Heart left ventricle (tissue), 16 donors: ENCODE data around the gene CFI. TPM values are rescaled to one million over a fixed set of nuclear protein-coding genes. Genes with fewer than 3 reads are reported as not detected.

Experiments
- ATAC-seq, 4 donors: fragments of 200-7000 bp; cut with Tn5 transposase; one replicate each; pipeline ENCODE4 v1.9.1; 2020 to 2022; ENCODE audit warnings: moderate library complexity in 4 of 4, mild to moderate bottlenecking in 3 of 4, moderate number of reproducible peaks in 1 of 4
- DNase-seq, 5 donors: peaks; one replicate each; pipeline ENCODE4 v3.0.0-alpha.2; 2020
- H3K27ac ChIP-seq, 12 donors: fragments of 200-600 bp; sonication (generic) in 4 of 12; one replicate each; pipeline versions ENCODE4 v1.5.0 to v1.8.0; 2016 to 2022; ENCODE audit warnings: mild to moderate bottlenecking in 2 of 12
- H3K27me3 ChIP-seq, 9 donors: fragments of 200-600 bp; sonication (generic) in 2 of 9; one replicate each; pipeline versions ENCODE4 v1.5.1 to v1.8.0; 2016 to 2022; ENCODE audit warnings: mild to moderate bottlenecking in 3 of 9
- H3K36me3 ChIP-seq, 9 donors: fragments of 200-600 bp; sonication (generic) in 2 of 9; one replicate each; pipeline versions ENCODE4 v1.5.0 to v1.8.0; 2018 to 2022; ENCODE audit warnings: mild to moderate bottlenecking in 2 of 9
- H3K4me1 ChIP-seq, 12 donors: fragments of 200-600 bp; sonication (generic) in 4 of 12; one replicate each; pipeline versions ENCODE4 v1.5.0 to v1.8.0; 2016 to 2022; ENCODE audit warnings: mild to moderate bottlenecking in 3 of 12
- H3K4me3 ChIP-seq, 12 donors: fragments of 200-600 bp; sonication (generic) in 4 of 12; one replicate each; pipeline versions ENCODE4 v1.5.0 to v1.8.0; 2017 to 2022; ENCODE audit warnings: mild to moderate bottlenecking in 9 of 12, moderate library complexity in 4 of 12
- H3K9me3 ChIP-seq, 12 donors: fragments of 200-600 bp; sonication (generic) in 4 of 12; one replicate each; pipeline versions ENCODE4 v1.5.0 to v1.8.0; 2016 to 2022; ENCODE audit warnings: mild to moderate bottlenecking in 1 of 12
- POLR2A ChIP-seq, 2 donors: fragments of 450-650 bp; IDR thresholded peaks; one replicate each; pipeline ENCODE4 v1.6.1; 2017; ENCODE audit warnings: antibody characterized with exemption in 2 of 2, mild to moderate bottlenecking in 2 of 2, moderate library complexity in 2 of 2
- WGBS, 4 donors: extraction: QIAGEN DNeasy Blood & Tissue Kit in 2 of 4; methylation state at CpG; one replicate each; pipeline versions ENCODE4 v1.1.5 to v1.1.7; 2013 to 2018; 5-methylcytosine and 5-hydroxymethylcytosine counted together
- intact Hi-C, 10 donors: fragments of 100-400 bp; cut with DNase I; formaldehyde crosslinking; loops; one replicate each; pipeline versions ENCODE4 v1.11.1 to v1.14.2; 2022
- polyA plus RNA-seq, 2 donors: library from polyadenylated mRNA; stranded (reverse); fragments of 200-250 nt; gene quantifications; one replicate each; pipeline ENCODE4 v1.2.3, GENCODE V29; 2013
- total RNA-seq, 9 donors: library from RNA; depleted of rRNA in 2 of 9; stranded (reverse); fragments of >200 nt in 2 of 9; fragmentation: NEBNext Ultra II Directional in 3 of 9; extraction: Animal tissue kit (Norgen Biotek cat#: 25700) in 3 of 9; gene quantifications; one replicate each; pipeline versions ENCODE4 v1.1.0 to v1.2.4, GENCODE V29; 2016 to 2023
- TF ChIP-seq, protein P1 (sequence below), 12 donors: fragments of 200-600 bp; sonication (generic) in 4 of 12; IDR thresholded peaks; one replicate each; pipeline versions ENCODE4 v1.5.0 to v1.8.0; 2018 to 2022; ENCODE audit warnings: antibody characterized with exemption in 12 of 12, mild to moderate bottlenecking in 5 of 12
- donor health status: ischemic (EF 13 %, LVEDD 7.1; RV severe dilation, severe dysfunction).
- donor health status: healthy with polysubstance abuse.
- donor health status: DM: no; HTN: yes; CAD: no.
- donor health status: DM: no; HTN: no; CAD: no.
- donor health status: ischemic (EF 25% LVEDD 6.9; RV normal size, moderate dysfunction).
- donor health status: ischemic (EF 25% LVEDD 5.7; RV mildly dilated, moderate dysfunction).
- donor health status: healthy.
- donor health status: DM: yes; HTN: yes; CAD: no.
- donor health status: ischemic (EF 35%, LVEDD 5.7; RV mildly dilated, moderate dysfunction).
- donor health status: nonischemic (EF 11% LVEDD 7.7; RV severe dilation, severe dysfunction).
- donor health status: DM: yes; HTN: yes; CAD: no.
- donor health status: PGD.
- donor health status: ischemic (EF 29% LVEDD 5.4; RV normal size, mild dysfunction).
- donor health status: nonischemic (EF 23%, LVEDD 6.1; RV moderate dilation, normal function).

The CFI gene
- total and polyA plus RNA-seq, 11 donors = 6.2 to 52.0 (median 9.0) TPM

DNA sequence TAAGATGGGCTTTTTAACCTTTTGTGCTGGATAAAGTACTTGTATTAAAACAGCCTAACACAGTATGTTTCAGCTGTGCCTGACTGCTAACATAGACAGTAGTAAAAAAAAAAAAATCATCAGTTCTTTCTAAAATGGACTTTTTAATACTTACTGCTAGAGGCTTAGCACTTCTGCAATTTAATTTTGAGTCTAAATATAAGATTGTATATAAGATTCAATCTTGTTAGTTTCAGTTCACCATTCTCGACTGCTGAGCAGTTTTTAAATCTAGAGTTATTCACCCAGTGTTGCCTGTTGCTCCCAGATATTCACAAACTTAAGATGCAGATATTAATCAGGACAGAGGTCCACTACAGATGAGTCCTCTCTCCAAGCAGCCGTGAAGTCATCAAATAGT, 78.7 kb downstream of the CFI start:
- Histone ChIP-seq H3K27me3 (no peaks in the 10 kb centered on the region), H3K36me3 (no peaks in the 10 kb centered on the region), H3K27ac (no peak overlapping the region), H3K4me3 (no peak overlapping the region), H3K4me1 (peaks cover 0 to 4% (median under 1%) of the 10 kb centered on the region in 12 donors), H3K9me3 (no peaks in the 10 kb centered on the region)
- TF ChIP-seq POLR2A (IDR thresholded peaks at IDR 0.05) = no peak
- TF ChIP-seq, protein P1, sequence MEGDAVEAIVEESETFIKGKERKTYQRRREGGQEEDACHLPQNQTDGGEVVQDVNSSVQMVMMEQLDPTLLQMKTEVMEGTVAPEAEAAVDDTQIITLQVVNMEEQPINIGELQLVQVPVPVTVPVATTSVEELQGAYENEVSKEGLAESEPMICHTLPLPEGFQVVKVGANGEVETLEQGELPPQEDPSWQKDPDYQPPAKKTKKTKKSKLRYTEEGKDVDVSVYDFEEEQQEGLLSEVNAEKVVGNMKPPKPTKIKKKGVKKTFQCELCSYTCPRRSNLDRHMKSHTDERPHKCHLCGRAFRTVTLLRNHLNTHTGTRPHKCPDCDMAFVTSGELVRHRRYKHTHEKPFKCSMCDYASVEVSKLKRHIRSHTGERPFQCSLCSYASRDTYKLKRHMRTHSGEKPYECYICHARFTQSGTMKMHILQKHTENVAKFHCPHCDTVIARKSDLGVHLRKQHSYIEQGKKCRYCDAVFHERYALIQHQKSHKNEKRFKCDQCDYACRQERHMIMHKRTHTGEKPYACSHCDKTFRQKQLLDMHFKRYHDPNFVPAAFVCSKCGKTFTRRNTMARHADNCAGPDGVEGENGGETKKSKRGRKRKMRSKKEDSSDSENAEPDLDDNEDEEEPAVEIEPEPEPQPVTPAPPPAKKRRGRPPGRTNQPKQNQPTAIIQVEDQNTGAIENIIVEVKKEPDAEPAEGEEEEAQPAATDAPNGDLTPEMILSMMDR (IDR thresholded peaks at IDR 0.05) = no peak
- 90 to 95% (median 91%) methylated on average over 2 of the region's 2 CpGs for WGBS, 4 donors
- no peak for DNase-seq
- intact Hi-C loops = no loop called here
- no peak for ATAC-seq

DNA sequence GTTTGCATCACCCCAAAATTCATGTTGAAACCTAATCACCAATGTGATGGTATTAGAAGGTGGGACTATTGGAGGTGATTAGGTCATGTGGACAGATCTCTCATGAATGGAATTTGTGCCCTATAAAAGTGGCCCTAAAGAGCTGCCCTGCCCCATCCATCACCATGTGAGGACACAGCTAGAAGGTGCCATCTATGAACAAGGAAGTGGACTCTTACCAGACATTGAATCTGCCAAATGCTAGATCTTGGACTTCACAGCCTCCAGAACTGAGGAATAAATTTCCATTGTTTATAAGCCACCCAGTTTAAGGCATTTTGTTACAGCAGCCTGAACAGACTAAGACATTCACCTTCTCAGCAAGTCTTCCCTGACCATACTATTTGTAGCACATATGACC, 79.4 kb downstream of the CFI start:
- H3K27ac ChIP-seq = no peak overlapping the region
- DNase-seq (no peak), ATAC-seq (no peak)
- TF ChIP-seq, protein P1 (IDR thresholded peaks at IDR 0.05) = no peak
- TF ChIP-seq POLR2A (IDR thresholded peaks at IDR 0.05) = no peak
- H3K9me3 ChIP-seq = no peaks in the 10 kb centered on the region
- no peaks in the 10 kb centered on the region for H3K4me1 ChIP-seq
- H3K4me3 ChIP-seq = no peak overlapping the region
- H3K36me3 ChIP-seq = peaks cover 0 to 3% (median under 1%) of the 10 kb centered on the region in 9 donors
- intact Hi-C loops = no loop called here
- H3K27me3 ChIP-seq = no peaks in the 10 kb centered on the region

DNA sequence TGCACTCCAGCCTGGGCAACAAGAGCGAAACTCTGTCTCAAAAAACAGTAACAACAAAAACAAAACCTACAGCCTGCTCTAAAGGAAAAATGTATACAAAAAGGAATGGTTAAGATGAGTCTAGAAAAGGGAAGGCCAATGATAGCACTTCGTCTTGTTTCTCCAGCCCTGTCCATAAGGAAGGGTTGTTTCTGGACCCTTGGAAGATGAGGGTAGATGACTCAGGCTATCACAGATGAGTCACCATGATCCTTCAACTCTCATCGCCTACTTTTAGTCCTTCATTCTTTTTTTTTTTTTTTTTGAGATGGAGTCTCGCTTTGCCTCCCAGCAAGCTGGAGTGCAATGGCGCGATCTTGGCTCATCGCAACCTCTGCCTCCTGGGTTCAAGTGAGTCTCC, 80.8 kb downstream of the CFI start:
- ATAC-seq (peak in 1 of 4 donors; percentile 36), DNase-seq (no peak)
- H3K4me1 ChIP-seq = no peaks in the 10 kb centered on the region
- peaks cover 0 to 16% (median 14%) of the 10 kb centered on the region in 9 donors for H3K36me3 ChIP-seq
- H3K4me3 ChIP-seq = no peak overlapping the region
- H3K27ac ChIP-seq = no peak overlapping the region
- H3K9me3 ChIP-seq = no peaks in the 10 kb centered on the region
- intact Hi-C loops = no loop called here
- 95 to 99% (median 97%) methylated on average over 7 of the region's 7 CpGs for WGBS, 4 donors
- TF ChIP-seq POLR2A (IDR thresholded peaks at IDR 0.05) = no peak
- TF ChIP-seq, protein P1 (IDR thresholded peaks at IDR 0.05) = no peak
- H3K27me3 ChIP-seq = no peaks in the 10 kb centered on the region

DNA sequence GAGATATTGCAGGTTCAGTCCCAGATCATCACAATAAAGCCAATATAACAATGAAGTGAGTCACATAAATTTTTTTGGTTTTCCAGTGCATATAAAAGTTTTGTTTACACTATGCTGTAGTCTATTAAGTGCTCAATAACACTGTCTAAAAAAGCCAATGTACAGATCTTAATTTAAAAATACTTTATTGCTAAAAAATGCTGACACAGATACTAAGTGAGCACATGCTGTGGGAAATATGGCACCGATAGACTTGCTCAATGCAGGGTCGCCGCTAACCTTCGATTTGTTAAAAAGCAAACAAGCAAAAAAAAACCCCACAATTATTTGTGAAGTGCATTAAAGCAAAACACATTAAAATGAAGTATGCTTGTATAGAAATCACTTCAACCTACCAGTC, 82.2 kb downstream of the CFI start:
- peaks cover 0 to 31% (median 20%) of the 10 kb centered on the region in 9 donors for H3K36me3 ChIP-seq
- no peaks in the 10 kb centered on the region for H3K4me1 ChIP-seq
- H3K27me3 ChIP-seq = no peaks in the 10 kb centered on the region
- intact Hi-C loops = no loop called here
- H3K9me3 ChIP-seq = no peaks in the 10 kb centered on the region
- WGBS, 4 donors = 97 to 99% (median 98%) methylated on average over 4 of the region's 4 CpGs
- H3K27ac ChIP-seq = no peak overlapping the region
- no peak for ATAC-seq
- TF ChIP-seq, protein P1 (IDR thresholded peaks at IDR 0.05) = no peak
- TF ChIP-seq POLR2A (IDR thresholded peaks at IDR 0.05) = no peak
- no peak for DNase-seq
- no peak overlapping the region for H3K4me3 ChIP-seq
